Stimulated activated CD8-positive, alpha-beta memory T cell treated with anti-CD3 and anti-CD28 coated beads, Interleukin-15, amount 100 ng/mL, for 48 hours (primary cell): ENCODE measurements around the gene MED13L.

Source experiments
- DNase-seq, 2 donors: peaks; one replicate each; pipeline ENCODE4 v3.0.0-alpha.2; 2020; ENCODE audit warnings: low read depth in 2 of 2

The MED13L gene

GRCh38 chr12:116277467-116278278 lies at the start of gene MED13L:
TSS of gene MED13L (minus strand) at chr12:116277693. CDS start at chr12:116277131, 562 bp downstream.
- DNase-seq, result peak; percentile 84

DNA sequence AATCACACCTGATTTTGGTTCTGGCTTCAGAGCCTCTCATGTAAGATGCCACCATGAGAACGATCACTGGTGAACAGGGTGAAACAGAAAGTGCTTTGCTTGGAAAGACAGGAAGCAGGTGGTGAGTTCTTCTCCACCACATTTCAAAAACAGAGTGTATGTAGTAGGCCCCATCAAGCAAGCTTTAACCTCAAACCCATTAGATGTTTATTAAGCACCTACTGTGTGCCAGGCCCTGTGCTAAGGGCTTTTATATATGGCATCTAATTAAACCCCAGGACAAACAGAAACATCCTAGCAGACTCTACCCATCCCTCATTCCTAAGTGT lies 47.8 kb upstream of the MED13L start:
- no peak for DNase-seq

GRCh38 chr12:116324654-116325335 lies 47.3 kb upstream of the MED13L start:
- no peak for DNase-seq

DNA sequence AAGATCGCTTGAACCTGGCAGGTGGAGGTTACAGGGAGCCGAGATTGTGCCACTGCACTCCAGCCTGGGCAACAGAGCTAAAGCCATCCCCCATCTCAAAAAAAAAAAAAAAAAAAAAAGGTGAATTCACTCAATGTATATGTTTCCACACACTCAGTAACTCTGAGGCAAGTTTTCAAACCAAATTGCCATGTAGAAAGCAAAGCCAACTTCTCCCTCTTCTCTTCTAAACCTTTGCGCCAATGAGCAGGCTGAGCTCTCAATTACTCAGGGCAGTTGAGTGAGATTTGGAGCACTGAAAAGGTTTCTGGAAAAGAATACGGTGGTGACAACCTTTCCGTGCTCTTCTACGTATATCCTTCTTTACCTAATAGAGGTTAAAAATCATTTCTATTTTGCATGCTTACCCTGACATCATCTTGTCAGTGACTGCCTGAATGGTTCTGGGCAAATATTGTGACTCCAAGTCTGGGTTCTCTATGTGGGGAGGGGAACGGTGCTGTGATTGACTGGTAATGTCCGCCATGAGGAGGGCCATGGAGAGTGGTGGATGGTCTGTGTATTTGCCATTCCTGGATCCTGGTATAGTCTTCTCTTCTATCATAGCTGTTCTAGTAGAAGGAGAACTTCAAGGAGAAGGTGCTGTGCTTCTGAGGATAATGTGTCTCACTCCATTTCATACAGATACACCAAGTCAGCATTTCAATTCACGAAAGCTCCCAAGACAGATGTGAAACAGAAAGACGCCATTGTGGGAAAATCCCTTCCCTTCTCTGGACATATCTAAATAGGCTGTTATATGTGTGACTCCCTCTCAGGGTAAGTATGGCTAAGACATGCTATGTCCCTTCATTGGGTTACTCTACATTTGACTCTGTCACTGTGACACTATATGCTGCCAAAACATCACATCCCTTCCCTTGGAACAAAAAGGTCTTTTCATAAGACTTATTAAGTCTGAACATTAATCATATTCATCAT lies 46.2 kb upstream of the MED13L start:
- DNase-seq, result no peak

DNA sequence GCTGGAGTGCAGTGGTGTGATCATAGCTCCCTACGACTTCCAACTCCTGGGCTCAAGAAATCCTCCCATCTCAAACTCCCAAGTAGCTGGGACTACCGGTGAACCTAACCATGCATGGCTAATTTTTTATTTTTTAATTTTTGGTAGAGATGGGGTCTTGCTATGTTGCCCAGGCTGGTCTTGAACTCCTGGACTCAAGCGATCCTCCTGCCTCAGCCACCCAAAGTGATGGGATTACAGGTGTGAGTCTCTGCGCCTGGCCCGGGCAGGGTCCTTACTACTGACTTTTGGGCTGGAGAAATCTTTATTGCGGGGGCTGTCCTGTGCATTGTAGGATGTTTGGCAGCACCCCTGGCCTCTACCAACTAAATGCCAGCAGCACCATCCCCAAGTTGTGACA lies 44.4 kb upstream of the MED13L start:
- no peak for DNase-seq

GRCh38 chr12:116320791-116321217 lies 43.3 kb upstream of the MED13L start:
- DNase-seq, result no peak

GRCh38 chr12:116319898-116320621 lies 42.6 kb upstream of the MED13L start:
- peak; percentile 19 to 32 for DNase-seq

DNA sequence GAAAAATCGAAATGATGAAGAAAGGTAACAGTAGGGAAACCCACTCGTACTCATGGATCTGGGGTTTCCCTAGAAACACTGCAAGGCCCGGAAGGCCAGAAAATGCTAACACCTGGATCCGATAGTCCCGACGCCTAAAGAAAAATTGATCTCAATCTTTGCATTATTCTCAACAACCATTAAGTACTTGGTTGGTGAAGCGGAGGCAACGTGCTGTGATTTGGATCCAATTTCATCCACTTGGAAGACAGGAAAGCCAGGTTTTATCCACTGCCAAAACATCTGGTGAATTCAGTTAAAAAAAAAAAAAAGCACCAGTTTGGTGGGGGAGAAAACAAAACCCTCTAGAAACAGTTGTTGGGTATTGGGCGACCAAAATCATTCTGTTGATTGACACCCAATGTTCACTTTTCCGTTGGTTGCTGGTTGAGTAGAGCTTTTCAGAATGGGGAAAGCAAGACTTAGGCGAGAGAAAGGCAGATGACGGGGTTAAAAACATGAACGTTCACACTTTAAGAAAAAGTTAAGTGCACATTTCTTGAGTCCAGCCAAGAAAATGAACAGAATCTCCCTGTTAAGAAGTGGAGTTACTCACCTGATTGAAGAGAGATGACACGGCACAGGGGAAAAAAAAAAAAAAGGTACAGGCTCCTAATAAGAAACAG lies 41.9 kb upstream of the MED13L start:
- no peak for DNase-seq

DNA sequence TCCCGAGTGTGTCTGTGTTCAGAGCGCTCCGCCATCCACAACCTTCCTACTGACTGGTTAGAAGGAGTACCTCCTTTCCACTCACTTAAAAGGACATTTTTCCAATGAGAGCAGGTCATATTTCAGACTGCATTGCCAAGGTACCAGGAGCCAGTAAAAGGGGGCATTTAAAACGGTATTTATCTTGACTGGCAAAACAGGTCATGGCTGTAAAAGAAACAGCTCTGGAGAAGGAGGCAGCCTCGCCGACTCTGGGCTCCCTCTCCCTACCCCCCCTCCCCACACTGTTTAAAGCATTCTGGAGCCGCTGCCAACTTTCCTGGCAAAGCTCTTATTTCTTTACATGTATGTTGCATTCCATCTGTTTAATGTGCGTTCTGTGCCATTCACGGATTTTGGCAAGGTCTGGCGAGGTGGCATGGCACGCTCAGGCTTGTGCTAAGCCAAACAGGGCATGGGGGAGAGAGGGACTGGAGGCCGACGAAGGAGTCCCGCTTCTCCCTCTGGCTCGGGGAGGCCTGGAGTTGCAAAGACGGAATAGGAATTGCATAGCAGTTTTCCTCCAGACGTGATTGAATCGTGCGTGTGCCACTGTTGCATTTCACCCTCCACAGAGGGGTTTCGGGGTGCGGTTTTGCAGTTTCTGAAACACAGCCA lies 41.2 kb upstream of the MED13L start:
- no peak for DNase-seq

GRCh38 chr12:116317986-116318575 lies 40.6 kb upstream of the MED13L start:
- no peak for DNase-seq

- DNase-seq, result no peak
Observed at GRCh38 chr12:116317139-116317538, 39.6 kb upstream of the MED13L start.

DNA sequence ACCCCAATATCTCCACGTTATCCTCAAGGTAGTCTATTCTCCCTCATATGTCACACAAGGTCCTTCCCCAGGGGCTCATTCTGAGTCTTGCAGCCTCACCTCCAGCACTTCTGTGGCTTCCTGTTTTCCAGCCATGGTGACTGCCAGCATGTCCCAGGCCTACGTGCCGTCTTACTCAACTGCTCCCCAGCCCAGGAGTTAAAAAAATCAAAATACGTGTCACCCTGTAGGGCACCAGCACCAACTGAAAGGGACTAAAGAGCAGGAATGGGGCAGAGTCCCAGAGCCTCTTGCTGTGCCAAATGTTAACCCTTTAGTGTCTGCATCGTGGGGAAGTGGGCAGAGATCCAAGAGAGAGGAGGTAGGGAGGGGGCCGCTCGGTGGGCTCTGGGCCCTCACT lies 37.0 kb upstream of the MED13L start:
- no peak for DNase-seq

GRCh38 chr12:116313194-116313927 lies 35.9 kb upstream of the MED13L start:
- DNase-seq, result no peak

- no peak for DNase-seq
Observed at GRCh38 chr12:116310082-116310481, 32.6 kb upstream of the MED13L start.

DNA sequence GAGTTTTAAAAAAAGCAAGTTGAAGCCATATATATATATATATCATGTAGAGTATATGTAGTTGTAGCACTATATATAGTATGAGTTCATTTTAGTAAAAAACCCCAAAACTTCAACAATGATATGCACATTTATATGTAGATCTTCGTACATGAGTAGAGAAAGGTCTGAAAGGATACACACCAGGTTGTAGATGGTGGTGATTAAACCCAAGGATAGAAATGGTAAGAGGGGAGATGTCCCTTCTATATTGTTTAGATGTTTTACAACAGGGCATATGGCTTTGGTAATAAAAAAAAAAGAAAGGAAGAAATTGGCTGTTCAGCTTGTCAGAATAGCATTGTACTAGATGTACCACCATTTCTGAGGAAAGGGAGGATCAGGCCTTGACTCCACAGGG lies 31.9 kb upstream of the MED13L start:
- DNase-seq, result no peak

GRCh38 chr12:116308647-116309046 lies 31.2 kb upstream of the MED13L start:
- DNase-seq, result no peak

DNA sequence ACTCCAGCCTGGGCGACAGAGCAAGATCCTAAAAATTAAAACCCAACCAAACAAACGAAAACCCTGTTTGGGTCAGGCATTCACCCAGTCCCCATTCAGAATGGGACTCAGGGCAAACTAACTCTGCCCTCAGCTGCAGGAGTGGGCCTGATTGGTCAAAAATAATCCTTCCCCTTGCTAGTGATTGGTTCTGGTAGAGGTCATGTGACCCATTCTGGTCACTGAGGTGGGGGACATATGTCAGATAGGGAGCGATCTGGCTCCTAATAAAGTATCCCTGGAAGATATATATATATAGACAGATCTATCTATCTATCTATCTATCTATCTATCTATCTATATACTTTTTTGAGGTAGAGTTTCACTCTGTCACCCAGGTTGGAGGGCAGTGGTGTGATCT lies 29.5 kb upstream of the MED13L start:
- no peak for DNase-seq

DNA sequence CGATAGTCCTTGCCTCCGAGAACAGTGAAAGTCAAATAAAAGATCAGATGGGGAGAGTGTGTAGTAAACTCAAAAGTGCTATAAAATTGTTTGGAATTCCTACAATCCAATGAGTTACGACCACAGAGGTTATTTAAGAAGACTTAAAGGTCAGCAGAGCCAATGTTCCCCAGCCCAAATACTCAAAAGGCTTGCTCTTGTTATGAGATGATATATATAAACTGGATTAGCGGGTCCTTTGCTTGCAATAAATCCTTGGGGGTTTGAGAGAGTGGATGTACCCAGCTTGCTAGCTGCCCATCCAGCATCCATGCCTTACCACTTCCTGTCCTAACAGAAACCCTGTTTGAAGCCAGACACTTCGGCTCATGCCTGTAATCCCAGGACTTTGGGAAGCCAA lies 29.0 kb upstream of the MED13L start:
- no peak for DNase-seq

GRCh38 chr12:116304621-116305020 lies 27.1 kb upstream of the MED13L start:
- DNase-seq, result no peak
